ENCODE measurements around the gene UQCR11.

UQCR11 gene

GRCh38 chr19:1634242-1634937, 29.1 kb upstream of the UQCR11 start:
- no peak for DNase-seq

- no peak for DNase-seq
Observed at GRCh38 chr19:1633269-1633826, 28.1 kb upstream of the UQCR11 start.

- DNase-seq: no peak
Observed at GRCh38 chr19:1632462-1633268, 27.4 kb upstream of the UQCR11 start.

DNA sequence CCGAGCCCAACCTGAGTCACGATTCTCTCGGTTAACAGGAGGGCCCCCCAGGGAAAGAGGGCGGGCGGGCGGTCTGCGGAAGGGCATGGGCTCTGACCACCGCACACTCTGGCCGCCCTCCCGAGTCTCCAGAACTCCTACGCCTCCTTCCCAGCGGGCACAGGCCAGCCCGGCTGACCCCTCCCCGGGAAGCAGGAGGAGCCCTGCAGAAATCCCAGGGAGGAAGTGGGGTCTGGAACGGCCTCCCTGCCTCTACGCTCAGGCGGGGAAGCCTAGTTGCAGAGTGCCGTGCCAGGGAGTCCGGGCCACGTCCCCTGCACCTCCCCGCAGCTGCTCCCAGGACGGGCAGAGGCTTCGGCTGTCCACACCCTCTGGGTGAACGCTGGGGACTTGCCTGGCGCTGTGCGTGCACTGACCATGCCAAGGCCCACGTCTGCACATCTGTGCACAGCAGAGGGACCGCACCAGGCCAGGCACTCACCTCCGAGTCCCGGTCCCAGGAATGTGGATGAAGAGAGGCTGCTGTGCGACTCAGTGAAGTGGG, 26.4 kb upstream of the UQCR11 start:
- DNase-seq: no peak

DNA sequence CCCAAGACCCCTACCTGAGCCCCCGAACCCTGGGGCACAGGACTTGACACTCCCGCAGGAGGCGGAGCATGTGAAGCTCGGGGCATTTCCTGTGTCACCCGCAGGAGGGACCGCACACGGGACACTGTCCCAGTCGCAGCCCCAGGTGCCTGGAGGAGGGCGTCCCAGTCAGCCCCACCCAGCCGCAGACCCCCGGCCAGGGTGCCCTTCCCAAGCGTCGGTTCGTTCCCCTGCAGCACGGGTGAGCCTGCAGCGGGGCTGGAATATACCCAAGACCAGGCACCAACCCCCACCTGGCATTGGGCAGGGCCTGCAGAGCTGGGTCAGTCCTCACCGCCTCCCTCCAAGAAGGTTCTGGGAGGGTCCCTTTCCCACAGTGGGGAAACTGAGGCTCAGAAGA, 25.5 kb upstream of the UQCR11 start:
- DNase-seq: no peak

- no peak for DNase-seq
Observed at GRCh38 chr19:1630012-1630411, 24.8 kb upstream of the UQCR11 start.

DNA sequence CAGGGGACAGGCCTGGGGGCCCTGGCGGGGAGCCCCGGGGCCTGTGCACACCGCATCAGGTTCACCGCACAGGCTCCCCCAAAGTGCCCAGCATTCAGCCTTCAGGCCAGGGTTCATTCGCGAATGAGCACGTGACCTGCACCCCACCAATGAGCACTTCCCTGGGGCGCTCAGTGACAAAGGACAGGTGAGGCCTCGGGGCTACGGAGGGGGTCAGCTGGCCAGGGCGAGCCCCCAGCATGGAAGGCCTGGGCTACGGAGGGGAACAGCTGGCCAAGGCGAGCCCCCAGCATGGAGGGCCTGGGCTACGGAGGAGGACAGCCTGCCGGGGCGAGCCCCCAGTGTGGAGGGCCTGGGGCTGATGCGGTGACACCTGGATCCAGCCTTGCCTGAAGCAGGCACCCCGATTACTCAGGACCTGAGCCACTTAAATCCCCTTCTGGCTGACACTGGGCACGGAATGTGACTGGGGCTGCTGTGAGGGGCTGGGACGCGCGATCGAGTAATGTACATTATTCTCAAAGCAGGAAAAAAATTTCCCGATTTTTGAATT, 24.1 kb upstream of the UQCR11 start:
- DNase-seq: no peak

DNA sequence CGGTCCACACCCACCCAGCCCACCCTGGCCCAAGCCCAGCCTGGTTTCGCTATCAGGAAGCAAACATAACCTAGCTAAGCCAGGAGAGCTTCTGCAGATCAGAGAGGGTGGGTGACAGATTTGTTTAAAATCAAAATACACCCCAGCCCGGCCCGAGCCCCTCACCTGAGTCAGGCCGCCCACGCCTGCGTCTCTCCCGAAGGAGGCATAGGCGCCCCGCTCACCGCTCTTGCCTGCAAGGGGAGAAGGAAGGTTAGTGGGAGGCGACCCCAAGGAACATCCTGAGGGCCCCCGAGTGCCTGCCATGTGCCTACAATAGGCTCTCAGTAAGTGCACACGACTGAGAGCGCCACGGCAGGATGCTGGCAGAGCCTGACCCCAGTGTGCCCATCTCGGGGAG, 21.9 kb upstream of the UQCR11 start:
- no peak for DNase-seq

- DNase-seq: no peak
Observed at GRCh38 chr19:1626417-1627010, 21.3 kb upstream of the UQCR11 start.

DNA sequence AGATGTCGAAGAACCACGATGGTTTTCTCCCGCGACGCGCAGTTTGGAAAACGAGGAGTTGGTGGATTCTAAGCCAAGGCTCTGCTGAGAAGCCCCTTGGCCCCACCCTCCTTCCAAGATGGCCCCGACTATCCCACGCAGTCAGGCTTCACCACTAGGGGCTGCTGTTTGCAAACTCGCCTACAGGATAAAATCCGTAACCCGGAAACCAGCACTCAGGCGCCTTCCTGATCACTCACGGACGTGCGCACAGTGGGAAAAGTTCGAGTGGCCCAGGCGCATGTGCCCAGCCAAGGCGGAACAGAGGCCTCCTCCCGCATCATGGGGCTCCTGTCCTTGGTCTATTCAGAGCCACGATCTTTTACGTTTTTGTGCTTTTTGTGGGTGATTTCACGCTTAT, 19.2 kb upstream of the UQCR11 start:
- peak; percentile 10 for DNase-seq

DNA sequence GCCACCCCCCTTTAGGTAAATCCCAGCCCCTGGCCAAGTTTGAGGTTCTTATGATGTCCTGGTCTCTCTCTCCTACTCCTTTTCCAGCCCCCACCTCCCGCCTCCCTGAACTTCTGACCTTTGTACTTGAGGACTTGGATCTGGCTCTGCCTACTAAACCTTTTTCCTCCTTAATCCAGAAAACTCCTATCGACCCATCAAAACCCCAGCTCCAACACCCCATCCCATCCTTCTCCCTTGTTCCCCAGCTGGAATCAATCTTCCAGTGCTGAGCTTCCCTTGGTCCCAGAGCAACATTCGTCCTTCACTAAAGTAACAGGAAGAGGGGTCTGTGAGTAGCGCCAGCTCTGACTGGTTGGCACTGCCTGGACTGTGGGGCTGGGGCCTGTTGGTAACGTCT, 17.3 kb upstream of the UQCR11 start:
- DNase-seq: no peak

DNA sequence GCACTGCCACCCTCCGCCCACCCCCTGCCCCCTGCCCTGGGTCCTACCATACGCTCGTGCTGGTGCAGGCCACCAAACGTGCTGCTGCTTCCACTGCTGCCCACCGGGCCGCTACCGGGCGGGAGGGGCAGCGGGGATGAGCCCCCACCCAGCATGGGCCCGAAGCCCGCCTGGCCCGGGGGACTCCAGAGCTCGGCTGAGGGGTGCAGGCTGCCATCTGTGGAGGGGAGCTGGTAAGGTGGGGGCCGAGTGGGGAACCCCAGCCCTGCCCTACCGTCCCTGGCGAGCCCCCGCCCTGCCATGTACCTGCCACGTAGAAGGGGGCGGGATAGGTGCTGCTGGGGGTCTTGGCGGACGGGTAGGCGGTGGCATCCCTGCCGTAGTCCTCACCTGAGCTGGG, 16.7 kb upstream of the UQCR11 start:
- no peak for DNase-seq

GRCh38 chr19:1621574-1621973, 16.3 kb upstream of the UQCR11 start:
- DNase-seq: no peak

- no peak for DNase-seq
Observed at GRCh38 chr19:1621021-1621420, 15.8 kb upstream of the UQCR11 start.

DNA sequence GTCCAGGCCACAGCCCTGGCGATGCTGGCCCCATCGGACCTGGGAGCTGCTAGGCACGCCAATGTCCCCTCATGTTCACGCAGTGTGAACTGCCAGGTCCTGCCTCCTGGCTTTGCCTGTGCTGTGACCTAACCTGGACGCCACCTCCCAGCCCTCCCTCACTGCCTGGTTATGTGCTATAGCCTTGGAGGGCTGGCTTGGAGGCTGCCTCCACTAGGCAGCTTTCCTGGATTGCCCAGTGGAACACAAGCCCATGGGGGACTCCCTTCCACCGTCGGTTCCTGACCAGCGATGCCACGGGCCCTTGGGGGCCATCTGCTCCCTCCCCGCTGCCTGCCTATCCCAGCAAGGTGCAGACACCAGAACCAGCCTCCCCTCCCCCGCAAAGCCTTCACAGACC, 15.2 kb upstream of the UQCR11 start:
- no peak for DNase-seq

GRCh38 chr19:1619703-1620102, 14.4 kb upstream of the UQCR11 start:
- no peak for DNase-seq

DNA sequence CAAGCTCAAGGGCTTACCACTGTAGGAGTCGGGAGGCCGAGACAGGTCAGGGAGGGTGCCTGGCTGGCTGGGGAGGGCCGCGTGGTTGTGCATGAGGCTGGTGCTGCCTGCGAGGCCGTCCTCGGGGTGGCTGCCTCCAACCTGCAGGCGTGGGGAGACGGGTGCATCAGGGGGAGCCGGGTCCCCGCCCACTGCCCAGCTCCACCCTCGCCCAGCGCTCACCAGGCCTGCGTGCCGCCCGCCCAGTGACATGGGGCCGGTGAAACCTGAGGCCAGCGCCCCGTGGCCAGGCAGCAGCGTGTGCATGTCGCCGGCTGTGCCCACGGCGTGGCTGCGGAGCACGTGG, 13.8 kb upstream of the UQCR11 start:
- no peak for DNase-seq

DNA sequence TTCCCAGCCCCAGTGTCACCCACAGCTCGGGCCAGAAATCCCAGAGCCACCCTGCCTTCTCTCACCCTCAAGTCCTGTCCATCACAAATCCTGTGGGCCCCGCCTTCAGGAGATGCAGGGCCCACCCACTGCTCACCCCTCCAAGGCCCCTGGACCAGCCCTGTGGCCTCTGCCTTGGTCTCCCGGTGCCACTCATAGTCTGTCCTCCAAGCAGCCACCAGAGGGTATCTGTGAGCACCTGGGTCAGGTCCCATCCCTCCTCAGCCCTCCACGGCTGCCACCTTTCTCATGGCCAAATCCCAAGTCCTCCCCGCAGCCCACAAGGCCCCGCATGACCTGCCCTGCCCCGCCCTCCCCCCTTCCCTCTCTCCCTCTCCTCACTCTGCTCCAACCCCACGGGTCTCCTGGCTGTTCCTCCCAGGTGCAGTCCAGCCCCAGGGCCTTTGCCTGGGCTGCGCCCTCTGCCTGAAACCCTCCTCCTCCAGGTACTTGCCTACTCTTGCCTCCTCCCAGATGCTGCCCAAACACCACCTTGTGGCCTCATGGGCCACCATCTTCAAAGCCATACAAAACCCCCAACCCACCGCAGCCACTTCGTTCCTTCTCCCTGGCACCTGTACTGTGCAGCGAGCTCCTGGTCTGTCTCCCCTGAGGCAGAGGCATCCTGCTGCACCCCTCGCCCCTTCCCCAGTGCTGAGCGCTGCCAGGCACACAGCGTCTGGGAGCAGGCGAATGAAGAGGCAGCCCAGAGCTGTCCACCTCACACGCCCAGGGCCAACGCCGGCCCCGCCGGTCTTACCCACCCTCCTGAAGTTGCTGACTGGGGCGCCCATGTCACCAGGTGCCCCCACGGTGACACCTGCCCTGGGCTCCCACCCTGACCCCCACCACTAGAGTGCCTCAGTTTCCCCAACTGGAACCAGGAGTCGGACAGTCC, 13.2 kb upstream of the UQCR11 start:
- peak; percentile 18 for DNase-seq

- no peak for DNase-seq
Observed at GRCh38 chr19:1616875-1617274, 11.6 kb upstream of the UQCR11 start.

DNA sequence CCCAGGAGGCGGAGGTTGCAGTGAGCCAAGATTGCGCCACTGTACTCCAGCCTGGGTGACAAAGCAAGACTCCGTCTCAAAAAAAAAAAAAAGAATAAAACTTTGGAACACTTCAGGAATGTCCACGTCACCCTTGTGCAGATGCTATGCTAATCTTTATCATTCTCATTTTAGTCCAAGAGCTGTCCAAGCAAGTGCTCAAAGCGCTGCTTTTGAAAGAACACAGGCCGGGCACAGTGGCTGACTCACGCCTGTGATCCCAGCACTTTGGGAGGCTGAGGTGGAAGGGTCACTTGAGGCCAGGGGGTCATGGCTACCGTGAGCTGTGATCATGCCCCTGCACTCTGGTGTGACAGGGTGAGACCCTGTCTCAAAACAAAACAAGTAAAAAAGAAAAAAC, 11.1 kb upstream of the UQCR11 start:
- no peak for DNase-seq

DNA sequence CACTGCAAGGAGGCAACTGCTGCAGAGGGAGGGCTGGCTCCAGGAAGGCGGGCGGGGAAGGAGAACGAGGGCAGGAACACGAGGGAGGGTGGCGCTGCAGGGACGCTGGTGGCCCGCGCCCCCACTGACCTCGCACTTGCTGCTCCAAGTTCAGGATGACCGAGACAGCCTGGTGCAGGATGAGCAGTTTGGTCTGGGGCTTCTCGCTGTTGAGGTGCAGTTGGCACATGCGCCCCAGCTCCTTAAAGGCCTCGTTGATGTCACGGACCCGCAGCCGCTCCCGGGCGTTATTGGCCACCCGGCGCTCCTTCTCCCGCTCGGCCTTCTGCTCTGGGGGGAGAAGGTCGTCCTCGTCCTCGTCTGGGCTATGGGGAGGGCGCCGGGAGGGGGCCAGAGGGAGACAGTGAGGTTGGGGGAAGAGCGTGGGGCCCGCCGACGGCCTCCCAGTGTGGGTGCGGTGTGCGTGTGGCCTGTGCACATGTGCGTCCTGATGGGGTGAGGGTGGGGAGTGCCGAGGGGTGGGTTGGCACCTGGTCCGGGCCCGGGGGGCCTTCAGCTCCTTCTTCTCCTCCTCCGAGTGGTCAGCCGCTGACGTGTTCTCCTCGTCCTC, 10.0 kb upstream of the UQCR11 start:
- DNase-seq: no peak

Measured in NCI-H2171 treated with DMSO at 0.1 percent for 48 hours (cell line).